ENCODE results near the gene GGA2. TPM values are rescaled to one million over a fixed set of nuclear protein-coding genes. Genes with fewer than 3 reads are reported as not detected.
A peak's percentile ranks its signal among the peaks of the same experiment; 100 is the strongest.
"Not testable (repeated sequence)": the region's sequence is repeated elsewhere in the genome, so short reads cannot be mapped to it uniquely, and the experiment has no call there.

GGA2 gene
- polyA plus RNA-seq, 1 experiment, result 19.0 TPM

- no peak overlapping the region for H3K4me3 ChIP-seq (ENCODE audit: low read depth, low read length)
- no peaks in the 10 kb centered on the region for H3K27me3 ChIP-seq (ENCODE audit: control insufficient read depth, insufficient read depth, low read length)
- no peak for TF ChIP-seq CTCF (IDR thresholded peaks at IDR 0.05; ENCODE audit: insufficient read depth, low read depth, low read length)
- DNase-seq (ENCODE audit: low read depth), result no peak
- H3K36me3 ChIP-seq (ENCODE audit: control insufficient read depth, insufficient read depth, low read length), result peaks cover 19% of the 10 kb centered on the region
- POLR2A ChIA-PET, result no interaction called here
- CTCF ChIA-PET, result interaction anchor here (0.5 kb wide), 1 partner anchor 38 kb away, joined by 3 read pairs; no protein-coding TSS in a partner anchor
Observed at GRCh38 chr16:23469814-23470213, 40.5 kb downstream of the GGA2 start.

- H3K4me3 ChIP-seq (ENCODE audit: low read depth, low read length), result no peak overlapping the region
- TF ChIP-seq CTCF (IDR thresholded peaks at IDR 0.05; ENCODE audit: insufficient read depth, low read depth, low read length), result no peak
- POLR2A ChIA-PET, result no interaction called here
- peak; percentile 17 for DNase-seq (ENCODE audit: low read depth)
- CTCF ChIA-PET, result interaction anchor here (0.6 to 1.1 kb wide), 2 partner anchors 32 to 1044 kb away, joined by 3 read pairs; no protein-coding TSS in a partner anchor
- H3K27me3 ChIP-seq (ENCODE audit: control insufficient read depth, insufficient read depth, low read length), result no peaks in the 10 kb centered on the region
- peaks cover 14% of the 10 kb centered on the region for H3K36me3 ChIP-seq (ENCODE audit: control insufficient read depth, insufficient read depth, low read length)
Observed at GRCh38 chr16:23466162-23466885, 44.0 kb downstream of the GGA2 start.

- no peak overlapping the region for H3K4me3 ChIP-seq (ENCODE audit: low read depth, low read length)
- H3K27me3 ChIP-seq (ENCODE audit: control insufficient read depth, insufficient read depth, low read length), result no peaks in the 10 kb centered on the region
- CTCF ChIA-PET, result interaction anchor here (1.1 kb wide), 1 partner anchor 31 kb away, joined by 3 read pairs; no protein-coding TSS in a partner anchor
- H3K36me3 ChIP-seq (ENCODE audit: control insufficient read depth, insufficient read depth, low read length), result peaks cover 14% of the 10 kb centered on the region
- DNase-seq (ENCODE audit: low read depth), result no peak
- POLR2A ChIA-PET, result no interaction called here
- TF ChIP-seq CTCF (IDR thresholded peaks at IDR 0.05; ENCODE audit: insufficient read depth, low read depth, low read length), result no peak
Observed at GRCh38 chr16:23465179-23465578, 45.1 kb downstream of the GGA2 start.

GRCh38 chr16:23464196-23464595 lies 46.1 kb downstream of the GGA2 start:
- no peak for DNase-seq (ENCODE audit: low read depth)
- peaks cover 14% of the 10 kb centered on the region for H3K36me3 ChIP-seq (ENCODE audit: control insufficient read depth, insufficient read depth, low read length)
- CTCF ChIA-PET, result no interaction called here
- TF ChIP-seq CTCF (IDR thresholded peaks at IDR 0.05; ENCODE audit: insufficient read depth, low read depth, low read length), result no peak
- no peak overlapping the region for H3K4me3 ChIP-seq (ENCODE audit: low read depth, low read length)
- POLR2A ChIA-PET, result no interaction called here
- no peaks in the 10 kb centered on the region for H3K27me3 ChIP-seq (ENCODE audit: control insufficient read depth, insufficient read depth, low read length)

- H3K27me3 ChIP-seq (ENCODE audit: control insufficient read depth, insufficient read depth, low read length); H3K4me3 ChIP-seq (ENCODE audit: low read depth, low read length); H3K36me3 ChIP-seq (ENCODE audit: control insufficient read depth, insufficient read depth, low read length); POLR2A ChIA-PET; CTCF ChIA-PET: not testable (repeated sequence)
- DNase-seq (ENCODE audit: low read depth), result peak; percentile 35
Observed at GRCh38 chr16:23462994-23463393, 47.3 kb downstream of the GGA2 start.

Measured in BJ (cell line).